ENCODE data around the gene MEAF6.
"Not testable (repeated sequence)": the region's sequence is repeated elsewhere in the genome, so short reads cannot be mapped to it uniquely, and the experiment has no call there.

Gene MEAF6

DNA sequence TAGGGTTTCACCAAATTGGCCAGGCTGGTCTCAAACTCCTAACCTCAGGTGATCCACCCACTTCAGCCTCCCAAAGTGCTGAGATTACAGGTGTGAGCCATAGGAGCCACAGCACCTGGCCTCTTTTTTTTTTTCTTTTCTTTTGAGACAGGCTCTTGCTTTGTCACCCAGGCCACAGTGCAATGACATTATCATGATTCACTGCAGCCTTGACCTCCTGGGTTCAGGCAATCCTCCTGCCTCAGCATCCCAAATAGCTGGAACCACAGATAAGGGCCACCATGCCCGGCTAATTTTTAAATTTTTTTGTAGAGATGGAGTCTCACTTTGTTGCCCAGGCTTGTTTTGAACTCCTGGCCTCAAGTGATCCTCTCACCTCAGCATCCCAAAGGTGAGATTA, 15.3 kb upstream of the MEAF6 start:
- DNase-seq: not testable (repeated sequence)

DNA sequence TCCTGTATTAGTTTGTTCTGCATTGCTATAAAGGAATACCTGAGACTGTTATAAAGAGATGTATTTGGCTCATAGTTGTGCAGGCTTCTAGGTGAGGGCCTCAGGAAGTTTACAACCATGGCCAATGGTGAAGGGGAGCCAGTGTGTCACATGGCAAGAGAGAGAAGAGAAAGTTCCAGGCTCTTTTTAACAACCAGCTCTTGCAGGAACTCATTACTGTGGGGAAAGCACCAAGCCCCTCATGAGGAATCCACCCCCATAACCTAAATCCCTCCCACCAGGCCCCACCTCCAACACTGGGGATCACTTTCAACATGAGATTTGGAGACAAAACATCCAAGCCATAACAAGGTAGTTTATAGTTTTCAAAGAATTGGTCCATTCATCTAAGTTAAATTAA, 5.0 kb upstream of the MEAF6 start:
- DNase-seq: peak; percentile 4

DNA sequence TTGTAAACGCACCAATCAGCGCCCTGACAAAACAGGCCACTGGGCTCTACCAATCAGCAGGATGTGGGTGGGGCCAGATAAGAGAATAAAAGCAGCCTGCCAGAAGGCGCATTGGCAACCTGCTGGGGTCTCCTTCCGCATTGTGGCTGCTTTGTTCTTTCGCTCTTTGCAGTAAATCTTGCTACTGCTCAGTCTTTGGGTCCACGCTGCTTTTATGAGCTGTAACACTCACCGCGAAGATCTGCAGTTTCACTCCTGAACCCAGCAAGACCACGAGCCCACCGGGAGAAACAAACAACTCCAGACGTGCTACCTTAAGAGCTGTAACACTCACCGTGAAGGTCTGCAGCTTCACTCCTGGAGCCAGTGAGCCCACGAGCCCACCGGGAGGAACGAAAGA, 4.4 kb upstream of the MEAF6 start:
- DNase-seq: peak; percentile 51

DNA sequence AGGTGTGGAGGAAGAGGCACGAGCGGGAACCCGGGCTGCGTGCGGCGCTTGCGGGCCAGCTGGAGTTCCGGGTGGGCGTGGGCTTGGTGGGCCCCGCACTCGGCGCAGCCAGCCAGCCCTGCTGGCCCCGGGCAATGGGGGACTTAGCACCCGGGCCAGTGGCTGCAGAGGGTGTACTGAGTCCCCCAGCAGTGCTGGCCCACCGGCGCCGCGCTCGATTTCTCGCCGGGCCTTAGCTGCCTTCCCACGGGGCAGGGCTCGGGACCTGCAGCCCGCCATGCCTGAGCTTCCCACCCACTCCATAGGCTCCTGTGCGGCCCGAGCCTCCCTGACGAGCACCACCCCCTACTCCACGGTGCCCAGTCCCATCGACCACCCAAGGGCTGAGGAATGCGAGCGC, 3.7 kb upstream of the MEAF6 start:
- not testable (repeated sequence) for DNase-seq

DNA sequence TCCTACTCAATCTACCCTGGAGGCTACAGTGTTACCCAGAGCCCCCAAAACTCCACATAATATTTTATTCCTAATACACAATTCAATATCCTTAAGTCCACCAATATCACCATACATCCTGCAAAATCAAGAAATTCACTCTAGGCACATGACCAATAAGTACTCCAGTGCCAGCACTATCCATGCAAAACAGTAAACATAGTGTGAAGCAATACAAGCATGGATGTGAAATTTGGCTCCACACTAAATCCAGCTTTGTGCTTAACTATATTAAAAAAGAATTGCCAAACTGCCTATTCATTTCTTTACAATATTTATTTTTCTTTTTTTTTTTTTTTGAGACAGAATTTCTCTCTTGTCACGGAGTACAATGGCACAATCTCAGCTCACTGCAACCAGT, 3.0 kb upstream of the MEAF6 start:
- no peak for DNase-seq

DNA sequence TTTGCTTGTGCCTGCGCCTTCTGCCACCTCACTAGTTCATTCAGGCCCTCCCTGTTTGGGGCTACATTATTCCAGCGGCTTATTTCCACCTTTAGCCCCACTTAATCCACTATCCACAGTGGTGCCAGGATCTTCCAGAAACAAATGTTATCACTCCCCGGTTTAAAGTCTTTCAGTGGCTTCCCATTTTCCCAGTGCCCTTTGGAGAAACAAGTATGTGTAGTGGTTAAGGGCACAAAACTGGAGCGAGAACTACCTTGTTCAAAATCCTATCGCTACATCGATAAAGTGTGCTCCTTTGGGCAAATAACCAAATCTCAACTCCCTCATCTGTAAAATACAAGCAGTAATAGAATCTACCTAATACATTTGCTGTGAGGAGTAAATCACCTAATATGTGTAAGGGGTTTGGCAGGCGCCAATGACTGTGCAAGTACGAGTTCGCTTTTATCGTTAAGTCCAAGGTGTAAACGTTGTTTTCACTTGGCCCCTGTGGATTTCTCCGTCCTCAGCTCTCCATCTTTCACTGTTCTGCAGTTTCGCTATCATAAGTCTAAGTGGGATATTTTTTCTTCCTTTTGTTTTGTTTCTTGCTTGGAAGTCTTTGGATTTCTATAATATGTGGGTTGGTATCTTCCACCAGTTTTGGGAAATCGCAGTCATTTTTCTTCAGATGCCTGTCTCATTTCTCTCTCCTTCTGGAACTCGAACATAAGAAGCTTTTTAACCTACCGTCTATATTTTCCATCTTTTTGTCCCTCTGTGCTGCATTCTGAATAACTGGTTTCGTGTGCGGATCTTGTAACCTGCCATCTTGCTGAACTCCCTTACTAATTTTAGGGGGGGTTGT, 844 bp upstream of the MEAF6 start:
- no peak for DNase-seq

DNA sequence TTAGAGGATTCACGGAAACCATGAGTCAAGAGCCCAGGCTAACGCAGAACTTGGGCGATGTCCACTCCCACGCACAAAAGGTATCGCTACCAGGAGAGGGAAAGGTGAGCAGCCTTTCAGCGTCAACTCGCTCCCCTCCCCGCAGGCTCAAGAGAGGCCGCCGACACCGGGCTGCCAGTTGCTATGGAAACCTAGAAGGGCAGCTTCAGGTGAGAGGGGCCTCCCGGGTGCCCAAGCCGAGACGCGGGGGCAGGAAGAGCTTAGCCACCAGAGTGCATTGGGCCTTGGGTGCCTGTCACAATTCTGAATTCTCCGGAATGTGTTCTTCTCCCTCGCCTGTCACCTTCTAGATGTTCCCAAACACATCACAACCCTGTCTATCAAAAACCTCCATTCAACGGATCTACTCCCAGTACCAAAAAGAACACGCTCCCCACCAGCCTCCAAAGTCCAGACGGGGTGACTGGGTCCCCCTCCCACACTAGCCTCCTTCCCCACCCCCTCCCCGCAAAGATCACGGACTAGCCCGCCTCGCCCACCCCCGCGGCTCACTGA, 694 bp downstream of the MEAF6 start:
- DNase-seq: peak; percentile 31

DNA sequence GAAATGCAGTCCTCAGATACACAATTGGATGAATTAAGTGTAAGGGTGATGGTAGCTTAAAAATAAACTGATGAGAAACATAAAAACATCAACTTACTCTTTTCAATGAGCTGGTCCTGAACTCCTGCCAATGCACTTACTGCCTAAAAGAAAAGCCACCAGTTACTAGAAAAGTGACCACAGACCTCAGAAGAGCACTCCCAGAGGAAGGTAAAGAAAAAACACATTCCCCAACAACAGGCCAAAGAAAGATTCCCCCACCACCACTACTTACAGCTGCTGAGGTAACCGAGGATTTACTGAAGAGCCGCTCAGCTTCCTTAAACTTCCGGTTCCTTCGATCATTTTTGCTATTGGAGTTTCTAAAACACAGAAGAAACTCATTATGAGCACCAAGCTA, 5.4 kb downstream of the MEAF6 start:
- DNase-seq: no peak

DNA sequence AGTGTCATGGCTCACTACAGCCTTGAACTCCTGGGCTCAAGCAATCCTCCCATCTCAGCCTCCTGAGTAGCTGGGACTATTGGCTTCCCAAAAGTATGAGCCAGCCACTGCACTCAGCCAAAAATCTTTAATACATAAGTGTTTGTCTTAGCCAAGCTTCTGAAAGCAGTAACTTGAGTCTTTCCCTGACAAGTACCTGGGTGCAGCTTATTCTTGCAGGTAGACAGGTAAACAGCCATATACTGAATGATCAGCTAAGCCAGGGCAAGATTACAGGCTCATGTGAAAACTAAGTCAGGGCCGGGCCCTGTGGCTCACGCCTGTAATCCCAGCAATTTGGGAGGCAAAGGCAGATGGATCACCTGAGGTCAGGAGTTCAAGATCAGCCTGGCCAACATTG, 7.8 kb downstream of the MEAF6 start:
- DNase-seq: no peak

DNA sequence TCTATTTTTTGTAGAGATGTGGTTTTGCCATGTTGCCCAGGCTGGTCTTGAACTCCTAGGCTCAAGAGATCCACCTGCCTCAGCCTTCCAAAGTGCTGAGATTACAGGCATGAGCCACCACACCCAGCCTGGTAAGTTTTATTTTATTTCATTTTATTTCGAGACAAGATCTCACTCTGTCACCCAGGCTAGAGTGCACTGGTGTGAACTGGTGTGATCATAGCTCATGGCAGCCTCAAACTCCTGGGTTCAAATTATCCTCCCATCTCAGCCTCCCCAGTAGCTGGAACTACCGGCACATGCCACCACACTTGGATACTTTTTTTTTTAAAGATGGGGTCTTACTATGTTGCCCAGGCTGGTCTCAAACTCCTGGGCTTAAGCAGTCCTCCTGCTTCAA, 11.8 kb downstream of the MEAF6 start:
- not testable (repeated sequence) for DNase-seq

DNA sequence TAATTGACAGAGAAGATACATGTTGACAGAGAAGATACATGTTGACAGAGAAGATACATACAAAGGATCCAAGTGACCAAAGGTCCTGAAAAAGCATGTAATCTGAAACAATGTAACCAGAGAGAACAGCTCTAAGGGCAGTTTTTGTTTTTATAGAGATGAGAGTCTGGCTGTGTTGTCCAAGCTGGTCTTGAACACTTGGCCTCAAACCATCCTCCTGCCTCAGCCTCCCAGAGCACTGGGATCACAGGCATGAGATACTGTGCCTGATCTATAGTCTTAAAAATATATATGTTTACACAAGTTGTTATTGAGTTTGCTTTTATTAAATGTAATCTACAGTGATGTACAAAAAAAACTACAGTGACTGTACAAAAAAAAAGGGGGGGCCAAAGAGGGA, 12.5 kb downstream of the MEAF6 start:
- no peak for DNase-seq

DNA sequence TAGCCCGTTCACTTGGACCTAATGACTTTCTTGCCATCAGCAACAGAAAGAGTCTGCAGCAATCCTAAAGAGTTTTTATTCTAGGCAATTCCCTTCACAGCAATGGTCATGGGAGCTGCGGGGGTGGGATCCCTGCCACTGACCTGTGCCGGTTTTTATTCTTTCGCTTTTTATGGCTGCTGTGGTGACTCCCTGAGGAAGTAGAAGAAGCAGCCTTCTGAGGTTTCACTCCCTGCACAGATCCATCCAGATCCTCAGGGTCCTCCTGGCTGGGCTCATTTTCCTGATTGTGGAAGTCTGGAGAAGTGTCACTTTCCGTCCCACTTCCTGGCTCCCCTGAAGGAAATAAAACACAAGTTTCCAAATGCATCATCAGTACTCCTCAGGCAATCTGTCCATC, 12.9 kb downstream of the MEAF6 start:
- no peak for DNase-seq

DNA sequence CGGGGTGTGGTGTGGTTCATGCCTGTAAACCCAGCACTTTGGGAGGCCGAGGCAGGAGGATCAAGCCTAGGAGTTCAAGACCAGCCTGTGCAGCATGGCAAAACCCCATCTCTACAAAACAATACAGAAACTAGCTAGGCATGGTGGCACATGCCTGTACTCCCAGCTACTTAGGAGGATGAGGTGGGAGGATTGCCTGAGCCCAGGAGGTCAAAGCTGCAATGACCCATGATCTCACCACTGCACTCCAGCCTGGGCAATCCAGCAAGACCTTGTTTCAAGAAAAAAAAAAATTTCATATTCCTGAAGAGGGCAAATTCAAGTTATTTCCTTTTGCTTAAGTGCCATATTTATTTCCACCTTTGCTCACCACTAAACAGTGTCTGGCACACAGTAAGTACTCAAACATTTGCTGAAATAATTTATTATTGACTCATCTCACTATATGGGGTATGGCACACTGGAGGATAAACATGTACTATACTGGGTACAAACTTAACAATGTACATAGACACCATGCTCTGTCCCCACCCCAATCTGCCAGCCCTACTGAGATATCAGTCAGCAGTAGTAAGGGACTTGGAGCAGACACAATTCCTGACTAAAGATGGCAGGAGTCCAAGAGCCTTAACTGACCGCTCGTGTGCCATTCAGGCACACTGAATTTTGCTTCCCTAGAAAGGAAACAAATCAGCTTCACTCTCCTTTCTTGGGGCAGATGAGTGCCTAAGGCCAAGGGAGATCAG, 15.5 kb downstream of the MEAF6 start:
- DNase-seq: no peak

DNA sequence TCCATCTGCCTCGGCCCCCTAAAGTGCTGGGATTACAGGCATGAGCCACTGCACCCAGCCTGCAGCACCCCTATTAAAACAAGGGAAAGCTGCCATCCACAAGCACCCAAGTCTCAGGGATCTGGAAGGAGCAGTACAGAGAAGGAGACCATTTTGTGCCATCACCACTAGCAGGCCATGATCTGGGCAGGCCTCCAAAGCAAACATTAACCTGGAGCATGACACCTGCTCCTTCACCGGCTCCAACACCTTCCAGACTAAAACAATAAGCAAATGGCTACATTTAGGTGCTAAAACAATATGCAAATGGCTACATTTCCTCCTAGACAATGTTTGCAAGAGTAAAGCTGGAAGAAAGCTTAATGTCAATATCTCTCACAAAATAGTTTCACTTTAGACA, 16.7 kb downstream of the MEAF6 start:
- DNase-seq: no peak

DNA sequence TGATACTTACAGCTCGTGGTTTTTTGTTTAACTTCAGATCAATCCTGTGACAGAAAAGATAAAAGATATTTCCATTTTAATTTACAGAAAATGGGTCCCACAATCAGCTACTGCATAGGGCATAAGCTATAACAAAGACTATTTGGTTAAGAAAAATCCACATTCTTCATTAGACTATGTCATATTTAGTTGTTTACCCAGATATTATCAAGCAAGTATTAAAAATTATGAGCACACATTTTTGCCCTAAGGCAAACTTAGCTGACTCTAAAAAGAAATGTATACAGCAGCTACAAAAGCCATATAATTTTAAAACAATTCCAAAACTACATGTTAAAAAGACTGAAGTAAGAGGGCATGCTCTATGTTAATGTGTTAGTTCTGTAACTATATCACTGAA, 18.7 kb downstream of the MEAF6 start:
- no peak for DNase-seq

DNA sequence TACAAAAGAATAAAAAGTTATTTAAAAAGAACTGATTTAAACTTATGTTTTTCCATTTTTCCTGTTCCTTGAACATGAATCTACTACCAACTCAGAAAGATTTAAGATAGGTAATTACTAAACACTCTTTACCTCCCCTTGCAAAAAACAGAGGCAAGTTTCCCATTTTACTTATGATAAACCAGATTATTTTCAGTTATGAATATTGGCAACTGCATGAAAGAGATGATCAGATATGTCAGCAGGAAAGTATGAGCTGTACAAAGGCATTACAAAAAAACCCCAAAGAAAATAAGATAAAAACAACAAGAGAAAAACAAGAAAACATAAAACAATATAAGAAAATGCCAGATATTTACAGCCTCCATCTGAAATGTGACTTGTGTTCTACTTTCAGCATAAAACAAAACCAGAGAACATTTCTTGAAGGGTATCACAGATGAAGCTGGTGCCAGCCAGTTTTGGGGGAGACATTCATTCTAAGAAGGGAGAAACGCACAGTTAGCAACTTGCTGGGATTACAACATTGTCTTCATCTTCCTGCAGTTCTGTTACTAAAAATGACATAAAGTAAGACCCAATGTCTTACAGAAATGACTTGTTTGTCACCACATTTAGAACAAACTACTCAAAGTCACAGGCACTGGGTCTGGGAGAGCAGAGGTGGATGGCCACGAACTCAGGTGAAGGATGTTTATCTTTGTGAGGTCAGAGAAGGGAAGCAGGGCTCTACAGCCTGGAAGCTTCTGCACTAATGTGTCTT, 21.0 kb downstream of the MEAF6 start:
- no peak for DNase-seq

DNA sequence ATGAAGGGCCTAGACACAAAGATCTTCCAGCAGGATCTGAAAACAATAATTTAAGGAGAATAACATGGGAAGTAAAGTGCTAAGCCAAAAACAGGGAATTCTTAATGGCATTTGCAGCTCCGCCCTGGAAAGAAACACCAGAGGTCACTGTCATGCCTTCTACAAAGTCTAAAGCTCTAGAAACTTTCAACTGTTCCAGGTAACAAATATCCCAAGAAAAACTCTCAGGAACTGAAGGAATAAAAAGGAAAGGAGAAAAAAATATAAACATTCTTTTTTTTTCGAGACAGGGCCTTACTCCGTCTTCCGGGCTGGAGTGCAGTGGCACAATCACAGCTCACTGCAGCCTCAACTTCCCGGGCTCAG, 27.0 kb downstream of the MEAF6 start:
- DNase-seq: no peak

DNA sequence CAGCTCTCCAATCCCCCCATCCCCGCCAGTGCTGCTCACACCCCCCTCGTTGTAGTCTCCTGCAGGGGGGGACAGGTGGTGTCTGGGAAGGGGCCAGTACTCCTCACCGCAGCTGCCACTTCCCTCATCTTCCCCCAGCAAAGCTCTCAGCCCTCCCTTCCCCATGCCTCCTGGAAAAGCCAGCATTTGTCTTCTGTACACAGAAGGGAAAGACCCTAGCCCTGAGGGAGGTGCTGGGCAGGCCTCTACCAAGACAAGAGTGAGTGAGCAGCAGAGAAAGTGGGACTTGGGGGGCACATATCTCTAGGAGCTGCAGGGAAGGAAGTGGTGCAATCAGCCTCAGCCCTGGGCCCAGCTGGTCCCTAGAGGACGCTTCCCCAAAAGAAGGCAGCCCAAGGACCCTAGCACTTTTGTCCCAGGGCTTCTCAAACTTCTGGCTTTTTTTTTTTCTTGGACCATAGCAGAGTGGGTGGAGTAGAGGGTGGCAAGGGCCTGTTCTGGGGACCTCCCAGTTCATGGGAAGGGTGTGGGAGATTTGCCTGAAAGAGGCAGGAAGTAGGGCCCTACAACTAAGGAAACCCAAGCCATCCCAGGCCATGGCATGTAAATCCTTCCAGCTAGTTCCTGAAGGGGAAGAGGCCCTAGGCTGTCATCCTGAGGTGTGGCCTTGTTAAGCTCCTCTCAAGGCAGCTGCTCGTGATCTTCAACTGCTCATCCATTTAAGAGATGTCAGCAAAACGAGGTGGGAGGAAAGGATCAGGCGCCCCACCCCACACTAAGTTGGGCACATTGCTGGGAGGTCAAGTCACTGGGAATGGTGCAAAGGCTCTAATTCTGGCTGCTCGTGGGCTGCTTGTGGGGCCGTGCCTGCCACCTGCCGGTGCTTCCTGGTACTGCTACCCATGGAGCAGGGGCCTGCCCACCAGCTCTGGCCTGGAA, 27.6 kb downstream of the MEAF6 start:
- DNase-seq: peak; percentile 79

DNA sequence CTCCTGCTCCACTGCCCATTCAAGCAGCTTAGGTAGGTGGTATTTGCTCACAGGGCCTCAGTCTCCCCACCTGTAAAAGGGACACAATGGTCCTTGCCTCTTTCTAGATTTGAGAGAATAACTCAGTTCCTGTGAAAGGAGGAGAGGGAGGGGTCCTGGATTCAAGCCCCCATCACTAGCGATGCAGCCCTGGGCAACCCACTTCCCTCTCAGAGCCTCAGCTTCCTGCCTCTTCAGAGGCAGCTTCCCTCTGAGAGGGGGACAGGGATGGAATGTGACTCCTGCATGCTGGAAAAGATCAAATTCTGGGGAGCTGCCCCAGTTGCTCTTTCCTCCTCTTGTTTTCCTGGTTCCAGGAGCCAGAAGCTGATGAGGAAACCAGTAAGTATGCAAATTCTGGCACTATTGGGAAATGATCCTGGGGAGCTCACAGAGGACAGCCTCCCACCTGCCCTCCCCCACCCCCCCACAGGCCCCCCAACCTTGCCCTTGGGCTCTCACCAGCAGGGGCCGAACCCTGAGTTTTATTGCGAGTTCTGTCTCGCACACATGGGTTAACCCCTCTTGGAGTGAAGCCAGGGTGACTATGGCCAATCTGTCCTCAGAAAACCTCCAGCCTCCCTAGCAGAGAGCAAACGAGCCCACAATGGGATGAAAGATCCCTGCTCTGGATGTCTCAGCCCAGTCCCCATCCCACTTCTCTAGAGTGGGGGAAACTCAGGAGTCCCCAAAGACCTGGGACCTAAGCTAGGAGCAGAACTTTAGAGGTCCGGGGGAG, 28.5 kb downstream of the MEAF6 start:
- no peak for DNase-seq

DNA sequence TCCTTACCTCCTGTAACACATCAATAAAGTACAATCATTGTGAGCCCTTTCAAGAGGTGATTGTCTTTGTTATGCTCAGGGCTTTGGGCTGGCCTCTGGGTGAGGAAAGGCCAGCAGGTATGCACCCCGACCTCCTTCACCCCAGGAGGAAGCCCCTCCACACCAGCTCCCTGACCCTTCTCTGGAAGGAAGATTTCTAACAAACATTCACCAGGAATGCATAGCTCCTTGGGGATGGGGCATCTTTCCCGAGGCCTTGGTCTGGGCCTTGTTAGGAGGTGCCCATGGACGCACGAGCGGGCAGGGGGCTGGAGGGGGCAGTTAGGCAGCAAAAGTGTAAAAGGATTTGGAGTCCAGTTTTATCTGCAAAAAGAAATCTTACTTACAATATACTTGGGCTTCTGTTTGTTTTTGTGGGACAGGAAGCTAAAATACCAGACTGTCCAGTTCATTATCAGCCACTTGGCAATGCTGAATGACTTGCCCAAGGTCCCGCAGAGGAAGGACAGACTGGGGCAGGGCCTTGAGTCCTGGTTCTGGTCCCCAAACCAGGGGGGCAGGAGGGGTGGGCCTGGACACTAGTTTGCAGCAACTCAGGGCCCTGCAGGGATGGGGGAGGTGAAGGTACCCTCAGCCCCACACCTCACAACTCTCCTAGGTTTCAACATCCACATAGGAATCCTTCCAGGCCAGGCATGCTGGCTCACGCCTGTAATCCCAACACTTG, 30.1 kb downstream of the MEAF6 start:
- no peak for DNase-seq

DNA sequence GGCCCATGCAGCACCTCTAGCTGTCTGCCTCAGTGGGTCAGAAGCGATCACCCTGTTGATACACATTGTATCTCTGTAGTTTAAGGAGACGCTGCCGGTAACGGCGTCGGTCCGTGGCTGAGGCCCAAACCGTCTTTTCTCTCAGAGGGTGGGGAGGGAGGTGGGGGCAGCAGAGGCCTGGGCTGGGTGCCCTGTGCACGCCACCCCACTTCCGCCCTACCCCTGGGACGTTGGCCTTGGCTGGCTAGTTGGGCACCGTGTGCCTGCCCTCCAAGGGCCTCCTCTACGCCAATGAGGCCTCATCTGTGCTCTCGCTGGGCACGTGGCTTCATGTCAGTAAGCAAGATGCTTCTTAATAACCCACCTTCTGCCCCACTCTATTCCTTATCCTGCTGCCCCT, 30.8 kb downstream of the MEAF6 start:
- DNase-seq: no peak

Data from activated gamma-delta T cell treated with Interleukin-2 at 50 U/mL for 16 hours (primary cell).